ENCODE data around the gene GALNT3. TPM values are rescaled to one million over a fixed set of nuclear protein-coding genes. Genes with fewer than 3 reads are reported as not detected.

GALNT3 gene
- total RNA-seq, 1 experiment from 2014 or later: 9.8 TPM

GRCh38 chr2:165795011-165795410 is 964 bp upstream of the GALNT3 start:
- H3K4me2 ChIP-seq (ENCODE audit: low read length): peak overlapping the region; percentile 79
- CTCF ChIA-PET: no interaction called here
- intact Hi-C loops (cut with micrococcal nuclease): no loop called here
- ATAC-seq: no peak
- no peaks in the 10 kb centered on the region for H4K20me1 ChIP-seq (ENCODE audit: insufficient read depth)
- H3K27me3 ChIP-seq (ENCODE audit: insufficient read depth, low read length): no peaks in the 10 kb centered on the region
- H3K9ac ChIP-seq (ENCODE audit: low read length): peak overlapping the region; percentile 62; the same call in 1 of the 2 replicates
- DNase-seq (ENCODE audit: low read depth, low spot score): no peak
- TF ChIP-seq POLR2AphosphoS5 (IDR thresholded peaks at IDR 0.05; ENCODE audit: low read depth, low read length): no peak
- no peak for TF ChIP-seq ZFX (IDR thresholded peaks at IDR 0.05)
- TF ChIP-seq EGR1 (IDR thresholded peaks at IDR 0.05; ENCODE audit: low read depth): no peak
- TF ChIP-seq JUND (IDR thresholded peaks at IDR 0.05): no peak
- no peak for TF ChIP-seq FOSL1 (IDR thresholded peaks at IDR 0.05; ENCODE audit: low read depth)
- no peak for TF ChIP-seq CTCF (IDR thresholded peaks at IDR 0.05 in 2 of 3, conservative IDR thresholded peaks at IDR 0.05 in 1 of 3; ENCODE audit: borderline replicate concordance in 1 of 3, insufficient read depth in 1 of 3, low read depth in 2 of 3, low read length in 2 of 3)
- no peak for TF ChIP-seq EZH2 (IDR thresholded peaks at IDR 0.05)
- TF ChIP-seq ZBTB33 (IDR thresholded peaks at IDR 0.05; ENCODE audit: extremely low read depth, insufficient replicate concordance, low read length): no peak
- no peak for TF ChIP-seq TCF7L2 (IDR thresholded peaks at IDR 0.05; ENCODE audit: borderline replicate concordance, extremely low read depth, insufficient read depth, insufficient read length)
- TF ChIP-seq POLR2A (IDR thresholded peaks at IDR 0.05; ENCODE audit: borderline replicate concordance, extremely low read depth, insufficient read depth, insufficient read length): no peak
- no peak for TF ChIP-seq RAD21 (IDR thresholded peaks at IDR 0.05; ENCODE audit: low read depth)
- TF ChIP-seq SP1 (IDR thresholded peaks at IDR 0.05; ENCODE audit: low read depth): no peak
- no peak for TF ChIP-seq ELF1 (IDR thresholded peaks at IDR 0.05; ENCODE audit: borderline replicate concordance, low read depth)
- no peak for TF ChIP-seq SIN3A (IDR thresholded peaks at IDR 0.05; ENCODE audit: low read depth)
- no peak for TF ChIP-seq EZH2phosphoT487 (IDR thresholded peaks at IDR 0.05; ENCODE audit: borderline replicate concordance)
- BruUV-seq (replicated peaks): no TSS peak
- H3K27ac ChIP-seq (ENCODE audit: low read depth, low read length): no peak overlapping the region
- POLR2A ChIA-PET: interaction anchor here (1.3 kb wide), 1 partner anchor 20 kb away, joined by 3 read pairs; no protein-coding TSS in a partner anchor
- peaks cover 3 to 31% of the 10 kb centered on the region in 2 experiments; a peak in 2 of 4 replicates for H3K4me1 ChIP-seq (ENCODE audit: control insufficient read depth in 1 of 2, insufficient read depth in 2 of 2, low read length in 2 of 2)
- H3K4me3 ChIP-seq (replicated peaks in 1 of 2; ENCODE audit: low read depth in 1 of 2, low read length in 2 of 2): peak overlapping the region; percentile 64 to 69
- H2AFZ ChIP-seq (ENCODE audit: low read depth, low read length, poor library complexity, severe bottlenecking): peak overlapping the region; percentile 71
- H3K9me3 ChIP-seq (ENCODE audit: control insufficient read depth in 1 of 2, insufficient read depth in 1 of 2, low read depth in 1 of 2, low read length in 2 of 2): no peaks in the 10 kb centered on the region
- no peaks in the 10 kb centered on the region for H3K9me2 ChIP-seq (ENCODE audit: insufficient read depth)
- no peaks in the 10 kb centered on the region for H3K79me2 ChIP-seq (ENCODE audit: insufficient read depth, low read length)
- RAD21 ChIA-PET (ENCODE audit: low non-redundant PET in 1 of 2, low total read pairs in 2 of 2, uncharacterized antibody in 2 of 2, unreplicated experiment in 2 of 2): no interaction called here
- H3K36me3 ChIP-seq (ENCODE audit: control insufficient read depth in 1 of 2, insufficient read depth in 2 of 2, low read length in 2 of 2): no peaks in the 10 kb centered on the region
